Measurements from ENCODE around the gene IGIP.

IGIP gene

GRCh38 chr5:140111011-140111858, 14.5 kb upstream of the IGIP start:
- DNase-seq (ENCODE audit: low read depth, low spot score): no peak

GRCh38 chr5:140111859-140112551, 13.7 kb upstream of the IGIP start:
- no peak for DNase-seq (ENCODE audit: low read depth, low spot score)

- DNase-seq (ENCODE audit: low read depth, low spot score): no peak
These were observed 13.0 kb upstream of the IGIP start for GRCh38 chr5:140112685-140113179.

- DNase-seq (ENCODE audit: low read depth, low spot score): no peak
These were observed 12.5 kb upstream of the IGIP start for GRCh38 chr5:140113180-140113698.

GRCh38 chr5:140113699-140114263, 12.0 kb upstream of the IGIP start, which contains the start of gene PURA:
Gene PURA (plus strand): TSS chr5:140114109. CDS start chr5:140114182, 73 bp downstream.
- DNase-seq (ENCODE audit: low read depth, low spot score): peak; percentile 89

- no peak for DNase-seq (ENCODE audit: low read depth, low spot score)
These were observed 11.2 kb upstream of the IGIP start for GRCh38 chr5:140114341-140115185.

DNA sequence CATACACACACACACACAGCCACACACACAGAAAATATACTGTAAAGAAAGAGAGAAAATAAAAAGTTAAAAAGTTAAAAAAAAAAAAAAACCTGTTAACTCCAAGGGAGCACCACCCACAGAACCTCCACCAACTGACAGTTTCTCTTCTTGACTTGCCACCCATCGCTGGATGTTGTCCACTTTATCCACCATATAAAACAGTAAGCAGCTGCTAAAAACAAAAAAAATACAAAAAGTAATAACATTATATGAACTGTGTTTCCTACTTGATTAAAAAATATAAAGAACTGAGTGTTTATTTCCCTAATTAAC, 10.6 kb upstream of the IGIP start:
- DNase-seq (ENCODE audit: low read depth, low spot score): no peak

DNA sequence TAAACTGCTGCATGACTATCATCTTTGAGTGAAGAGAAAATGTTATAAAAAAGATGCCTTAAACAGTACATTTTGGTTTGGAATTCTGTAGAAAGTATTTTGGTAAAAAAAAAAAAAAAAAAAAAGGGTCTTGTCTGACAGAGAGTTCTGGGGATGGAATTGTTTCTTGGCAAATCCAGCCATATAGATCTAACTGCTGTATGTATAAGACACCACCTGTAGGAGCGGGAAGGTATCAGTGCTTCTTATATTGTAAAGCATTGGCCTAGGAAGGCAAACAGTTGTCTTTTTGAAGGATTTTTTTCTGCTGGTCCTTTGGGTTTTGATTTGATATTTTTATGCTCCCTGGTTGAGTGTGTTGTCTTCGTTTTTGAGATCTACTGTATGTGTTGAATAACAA, 9.0 kb upstream of the IGIP start:
- no peak for DNase-seq (ENCODE audit: low read depth, low spot score)

- DNase-seq (ENCODE audit: low read depth, low spot score): no peak
These were observed 8.2 kb upstream of the IGIP start for GRCh38 chr5:140117523-140117922.

GRCh38 chr5:140118302-140118936, 7.3 kb upstream of the IGIP start:
- DNase-seq (ENCODE audit: low read depth, low spot score): no peak

- DNase-seq (ENCODE audit: low read depth, low spot score): no peak
These were observed 727 bp downstream of the IGIP start for GRCh38 chr5:140126315-140127012.

GRCh38 chr5:140128376-140128775, 2.6 kb downstream of the IGIP start:
- DNase-seq (ENCODE audit: low read depth, low spot score): no peak

DNA sequence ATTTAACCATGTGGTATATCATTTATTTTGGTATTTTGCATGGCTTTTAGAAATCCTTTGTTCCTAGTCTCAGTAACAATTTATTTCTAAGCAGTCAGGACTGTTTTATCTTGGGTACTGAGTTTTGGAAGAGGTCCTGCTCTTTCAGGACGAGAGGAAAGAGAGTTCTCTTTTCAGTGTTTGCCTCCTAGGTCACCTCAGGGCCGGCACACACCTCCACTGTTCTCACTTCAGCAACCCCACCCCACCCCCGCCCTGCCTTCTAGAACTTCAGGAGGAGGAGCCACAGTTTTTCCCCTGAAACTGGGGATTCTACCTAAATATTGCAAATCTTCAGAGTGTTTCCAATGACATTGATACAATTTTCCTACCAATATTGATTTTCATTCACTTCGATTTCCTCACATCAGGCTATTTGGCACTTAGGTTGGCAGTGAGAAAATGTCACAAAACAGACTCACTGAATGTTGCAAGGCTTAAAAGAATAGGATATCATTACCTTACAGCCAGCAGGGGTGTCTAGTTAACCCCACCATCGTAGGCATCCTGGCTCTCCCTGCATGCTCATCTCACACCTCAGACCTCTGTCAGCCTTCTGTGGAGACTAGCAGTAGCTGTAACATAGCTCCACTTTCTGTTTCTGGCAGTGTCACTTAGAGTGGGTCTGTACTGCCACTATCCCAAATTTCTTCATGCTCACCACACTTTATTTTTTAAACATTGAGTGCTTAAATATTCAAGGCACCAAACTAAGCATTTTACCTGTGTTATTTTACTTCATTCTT, 5.4 kb downstream of the IGIP start:
- DNase-seq (ENCODE audit: low read depth, low spot score): no peak

- DNase-seq (ENCODE audit: low read depth, low spot score): no peak
These were observed 6.3 kb downstream of the IGIP start for GRCh38 chr5:140131967-140132409.

GRCh38 chr5:140133514-140134167, 7.9 kb downstream of the IGIP start:
- DNase-seq (ENCODE audit: low read depth, low spot score): no peak

DNA sequence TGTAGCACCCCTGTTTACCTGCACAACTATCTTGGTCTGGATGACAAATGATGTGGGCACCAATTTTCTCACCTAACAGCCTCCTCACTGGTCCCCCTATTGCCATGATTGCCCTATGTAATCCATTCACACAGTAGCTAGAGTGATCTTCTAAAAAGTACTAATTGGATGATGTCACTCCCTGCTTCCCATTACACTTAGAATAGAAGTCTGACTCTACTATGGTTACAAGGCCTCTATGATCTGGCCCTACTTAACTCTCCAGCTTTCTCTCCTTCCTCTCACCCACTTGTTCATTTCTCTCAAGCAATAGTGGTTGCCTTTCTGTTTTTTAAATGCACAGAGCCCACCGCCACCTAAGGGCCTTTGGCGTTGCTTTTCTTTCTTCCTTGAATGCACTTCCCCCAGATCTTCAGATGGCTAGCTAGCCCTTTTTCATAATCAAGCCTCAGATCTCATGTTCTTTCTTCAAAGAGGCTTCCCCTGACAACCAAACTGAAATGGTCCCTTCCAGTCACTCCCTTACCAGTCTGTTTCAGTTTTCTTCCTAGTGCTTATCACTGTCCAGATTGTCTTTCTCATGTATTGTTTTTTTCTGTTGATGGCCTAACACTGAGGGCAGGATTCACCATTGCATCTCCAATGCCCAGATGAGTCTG, 8.7 kb downstream of the IGIP start:
- DNase-seq (ENCODE audit: low read depth, low spot score): no peak

DNA sequence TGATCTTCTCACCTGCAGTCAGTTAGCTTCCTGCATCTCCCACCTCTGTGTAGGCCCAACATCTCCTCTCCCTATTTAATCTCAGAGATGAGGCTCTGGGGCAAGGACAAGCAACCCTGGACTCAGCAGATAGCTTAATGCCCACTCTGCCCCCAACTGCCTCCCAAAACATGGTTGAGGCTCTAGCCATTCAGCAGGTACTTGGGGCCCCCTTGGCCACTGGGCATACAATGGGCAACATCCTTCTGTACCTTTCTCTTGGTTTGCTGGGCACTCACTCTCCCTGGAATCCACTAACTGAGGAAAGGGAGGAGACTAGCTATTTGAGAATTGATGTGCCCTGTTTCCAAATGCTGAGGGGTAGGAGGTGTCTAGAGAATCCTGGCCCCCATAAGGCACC, 9.4 kb downstream of the IGIP start:
- DNase-seq (ENCODE audit: low read depth, low spot score): no peak

DNA sequence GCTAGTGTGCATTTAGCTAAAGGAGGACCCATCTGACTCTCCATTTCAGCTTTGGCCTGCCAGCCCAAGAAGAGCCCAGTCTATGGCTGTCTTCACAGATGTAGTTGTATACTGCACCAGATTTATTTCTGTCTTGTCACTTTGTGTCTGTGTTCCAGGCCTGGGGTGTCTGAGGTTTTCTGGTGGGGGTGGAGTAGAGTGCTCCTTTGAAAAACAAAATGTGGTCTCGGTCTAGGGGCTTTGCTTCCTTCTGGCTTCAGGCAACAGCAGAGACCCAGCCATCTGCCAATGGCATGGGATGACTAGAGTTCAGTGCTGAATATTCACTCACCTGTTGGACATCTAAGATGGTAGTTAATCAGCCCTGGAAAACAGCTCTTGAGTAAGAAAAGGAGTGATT, 10.9 kb downstream of the IGIP start:
- DNase-seq (ENCODE audit: low read depth, low spot score): no peak
